Measurements from ENCODE around the gene TMEM147.

GRCh38 chr19:35560271-35560670, 14.8 kb downstream of the TMEM147 start:
- TF ChIP-seq CTCF (IDR thresholded peaks at IDR 0.05; ENCODE audit: extremely low read depth in 1 of 2, insufficient read depth in 1 of 2, low read depth in 1 of 2, low read length in 2 of 2) (no peak), MYC (IDR thresholded peaks at IDR 0.05; ENCODE audit: low read depth, low read length) (no peak), POLR2AphosphoS5 (IDR thresholded peaks at IDR 0.05; ENCODE audit: insufficient read depth, low read depth, low read length) (no peak), EZH2 (IDR thresholded peaks at IDR 0.05; ENCODE audit: borderline replicate concordance, low read depth, low read length, severe bottlenecking) (no peak)
